ENCODE results near the gene PTPRK. TPM values are rescaled to one million over a fixed set of nuclear protein-coding genes. Genes with fewer than 3 reads are reported as not detected.

The PTPRK gene
- total and polyA plus RNA-seq, 2 donors: 9.3 to 26.8 TPM

GRCh38 chr6:128241216-128241615, 279.2 kb downstream of the PTPRK start:
- Histone ChIP-seq H3K4me1 (ENCODE audit: control insufficient read depth in 2 of 2, insufficient read depth in 2 of 2, low read length in 2 of 2) (peaks cover 5 to 7% of the 10 kb centered on the region in 2 donors), H3K27me3 (ENCODE audit: control insufficient read depth in 2 of 2, insufficient read depth in 1 of 2, low read length in 1 of 2) (no peaks in the 10 kb centered on the region), H3K27ac (ENCODE audit: low read depth in 1 of 2, low read length in 1 of 2) (peak overlapping the region in 1 of 2 donors; percentile 2), H3K9me3 (ENCODE audit: control insufficient read depth in 2 of 2, insufficient read depth in 1 of 2, low read length in 1 of 2) (no peaks in the 10 kb centered on the region), H3K4me3 (ENCODE audit: low read length in 2 of 2) (no peak overlapping the region), H3K36me3 (ENCODE audit: control insufficient read depth in 2 of 2, insufficient read depth in 2 of 2, low read length in 1 of 2) (peaks cover 0 to 3% of the 10 kb centered on the region in 2 donors)
- WGBS: 78% methylated on average over 3 of the region's 3 CpGs
- no peak for DNase-seq (ENCODE audit: low read depth in 6 of 9, low spot score in 9 of 9)

GRCh38 chr6:128240024-128240428, 280.4 kb downstream of the PTPRK start:
- Histone ChIP-seq H3K9me3 (ENCODE audit: control insufficient read depth in 2 of 2, insufficient read depth in 1 of 2, low read length in 1 of 2) (no peaks in the 10 kb centered on the region), H3K36me3 (ENCODE audit: control insufficient read depth in 2 of 2, insufficient read depth in 2 of 2, low read length in 1 of 2) (peaks cover 0 to 3% of the 10 kb centered on the region in 2 donors), H3K4me1 (ENCODE audit: control insufficient read depth in 2 of 2, insufficient read depth in 2 of 2, low read length in 2 of 2) (peaks cover 5 to 7% of the 10 kb centered on the region in 2 donors), H3K27ac (ENCODE audit: low read depth in 1 of 2, low read length in 1 of 2) (peak overlapping the region in 1 of 2 donors; percentile 39), H3K4me3 (ENCODE audit: low read length in 2 of 2) (no peak overlapping the region), H3K27me3 (ENCODE audit: control insufficient read depth in 2 of 2, insufficient read depth in 1 of 2, low read length in 1 of 2) (no peaks in the 10 kb centered on the region)
- 27% methylated on average over 3 of the region's 3 CpGs for WGBS
- peak in 4 of 9 donors; percentile 14 to 52 (median 29) for DNase-seq (ENCODE audit: low read depth in 6 of 9, low spot score in 9 of 9)

- no peaks in the 10 kb centered on the region for H3K9me3 ChIP-seq (ENCODE audit: control insufficient read depth in 2 of 2, insufficient read depth in 1 of 2, low read length in 1 of 2)
- no peaks in the 10 kb centered on the region for H3K27me3 ChIP-seq (ENCODE audit: control insufficient read depth in 2 of 2, insufficient read depth in 1 of 2, low read length in 1 of 2)
- 93% methylated on average over 1 of the region's 1 CpG for WGBS
- no peak overlapping the region for H3K27ac ChIP-seq (ENCODE audit: low read depth in 1 of 2, low read length in 1 of 2)
- H3K36me3 ChIP-seq (ENCODE audit: control insufficient read depth in 2 of 2, insufficient read depth in 2 of 2, low read length in 1 of 2): peaks cover 0 to 3% of the 10 kb centered on the region in 2 donors
- DNase-seq (ENCODE audit: low read depth in 6 of 9, low spot score in 9 of 9): no peak
- H3K4me3 ChIP-seq (ENCODE audit: low read length in 2 of 2): no peak overlapping the region
- peaks cover 5 to 7% of the 10 kb centered on the region in 2 donors for H3K4me1 ChIP-seq (ENCODE audit: control insufficient read depth in 2 of 2, insufficient read depth in 2 of 2, low read length in 2 of 2)
Observed at GRCh38 chr6:128239146-128239545, 281.3 kb downstream of the PTPRK start.

- WGBS: 97% methylated on average over 1 of the region's 1 CpG
Observed at GRCh38 chr6:128238225-128238624, 282.2 kb downstream of the PTPRK start.

GRCh38 chr6:128235556-128235955, 284.8 kb downstream of the PTPRK start:
- no peak overlapping the region for H3K4me3 ChIP-seq (ENCODE audit: low read length in 2 of 2)
- no peaks in the 10 kb centered on the region for H3K27me3 ChIP-seq (ENCODE audit: control insufficient read depth in 2 of 2, insufficient read depth in 1 of 2, low read length in 1 of 2)
- no peak overlapping the region for H3K27ac ChIP-seq (ENCODE audit: low read depth in 1 of 2, low read length in 1 of 2)
- WGBS: 97% methylated on average over 4 of the region's 4 CpGs
- DNase-seq (ENCODE audit: low read depth in 6 of 9, low spot score in 9 of 9): no peak
- H3K36me3 ChIP-seq (ENCODE audit: control insufficient read depth in 2 of 2, insufficient read depth in 2 of 2, low read length in 1 of 2): no peaks in the 10 kb centered on the region
- H3K9me3 ChIP-seq (ENCODE audit: control insufficient read depth in 2 of 2, insufficient read depth in 1 of 2, low read length in 1 of 2): no peaks in the 10 kb centered on the region
- peaks cover 5 to 7% of the 10 kb centered on the region in 2 donors for H3K4me1 ChIP-seq (ENCODE audit: control insufficient read depth in 2 of 2, insufficient read depth in 2 of 2, low read length in 2 of 2)

More at GRCh38 chr6:128238225-128238624, 282.2 kb downstream of the PTPRK start:
- H3K4me3 ChIP-seq (ENCODE audit: low read length in 2 of 2): no peak overlapping the region
- peaks cover 5 to 7% of the 10 kb centered on the region in 2 donors for H3K4me1 ChIP-seq (ENCODE audit: control insufficient read depth in 2 of 2, insufficient read depth in 2 of 2, low read length in 2 of 2)
- peaks cover 0 to 3% of the 10 kb centered on the region in 2 donors for H3K36me3 ChIP-seq (ENCODE audit: control insufficient read depth in 2 of 2, insufficient read depth in 2 of 2, low read length in 1 of 2)
- no peaks in the 10 kb centered on the region for H3K27me3 ChIP-seq (ENCODE audit: control insufficient read depth in 2 of 2, insufficient read depth in 1 of 2, low read length in 1 of 2)
- no peak for DNase-seq (ENCODE audit: low read depth in 6 of 9, low spot score in 9 of 9)
- no peaks in the 10 kb centered on the region for H3K9me3 ChIP-seq (ENCODE audit: control insufficient read depth in 2 of 2, insufficient read depth in 1 of 2, low read length in 1 of 2)
- no peak overlapping the region for H3K27ac ChIP-seq (ENCODE audit: low read depth in 1 of 2, low read length in 1 of 2)

- Histone ChIP-seq H3K27me3 (ENCODE audit: control insufficient read depth in 2 of 2, insufficient read depth in 1 of 2, low read length in 1 of 2) (no peaks in the 10 kb centered on the region), H3K9me3 (ENCODE audit: control insufficient read depth in 2 of 2, insufficient read depth in 1 of 2, low read length in 1 of 2) (no peaks in the 10 kb centered on the region), H3K36me3 (ENCODE audit: control insufficient read depth in 2 of 2, insufficient read depth in 2 of 2, low read length in 1 of 2) (no peaks in the 10 kb centered on the region), H3K4me1 (ENCODE audit: control insufficient read depth in 2 of 2, insufficient read depth in 2 of 2, low read length in 2 of 2) (no peaks in the 10 kb centered on the region), H3K27ac (ENCODE audit: low read depth in 1 of 2, low read length in 1 of 2) (no peak overlapping the region), H3K4me3 (ENCODE audit: low read length in 2 of 2) (no peak overlapping the region)
- 97% methylated on average over 6 of the region's 6 CpGs for WGBS
- DNase-seq (ENCODE audit: low read depth in 6 of 9, low spot score in 9 of 9): no peak
Observed at GRCh38 chr6:128233531-128233930, 286.9 kb downstream of the PTPRK start.

- 92% methylated on average over 7 of the region's 7 CpGs for WGBS
- Histone ChIP-seq H3K4me3 (ENCODE audit: low read length in 2 of 2) (no peak overlapping the region), H3K36me3 (ENCODE audit: control insufficient read depth in 2 of 2, insufficient read depth in 2 of 2, low read length in 1 of 2) (no peaks in the 10 kb centered on the region), H3K9me3 (ENCODE audit: control insufficient read depth in 2 of 2, insufficient read depth in 1 of 2, low read length in 1 of 2) (no peaks in the 10 kb centered on the region), H3K27ac (ENCODE audit: low read depth in 1 of 2, low read length in 1 of 2) (no peak overlapping the region), H3K4me1 (ENCODE audit: control insufficient read depth in 2 of 2, insufficient read depth in 2 of 2, low read length in 2 of 2) (no peaks in the 10 kb centered on the region), H3K27me3 (ENCODE audit: control insufficient read depth in 2 of 2, insufficient read depth in 1 of 2, low read length in 1 of 2) (no peaks in the 10 kb centered on the region)
- DNase-seq (ENCODE audit: low read depth in 6 of 9, low spot score in 9 of 9): no peak
Observed at GRCh38 chr6:128230267-128230989, 290.0 kb downstream of the PTPRK start.

- no peak for DNase-seq (ENCODE audit: low read depth in 6 of 9, low spot score in 9 of 9)
- no peak overlapping the region for H3K4me3 ChIP-seq (ENCODE audit: low read length in 2 of 2)
- no peaks in the 10 kb centered on the region for H3K27me3 ChIP-seq (ENCODE audit: control insufficient read depth in 2 of 2, insufficient read depth in 1 of 2, low read length in 1 of 2)
Observed at GRCh38 chr6:128225612-128226011, 294.8 kb downstream of the PTPRK start.

GRCh38 chr6:128216917-128217316, 303.5 kb downstream of the PTPRK start:
- no peak overlapping the region for H3K27ac ChIP-seq (ENCODE audit: low read depth in 1 of 2, low read length in 1 of 2)
- no peaks in the 10 kb centered on the region for H3K9me3 ChIP-seq (ENCODE audit: control insufficient read depth in 2 of 2, insufficient read depth in 1 of 2, low read length in 1 of 2)
- DNase-seq (ENCODE audit: low read depth in 6 of 9, low spot score in 9 of 9): no peak
- 97% methylated on average over 5 of the region's 5 CpGs for WGBS
- no peak overlapping the region for H3K4me3 ChIP-seq (ENCODE audit: low read length in 2 of 2)
- H3K27me3 ChIP-seq (ENCODE audit: control insufficient read depth in 2 of 2, insufficient read depth in 1 of 2, low read length in 1 of 2): no peaks in the 10 kb centered on the region
- H3K36me3 ChIP-seq (ENCODE audit: control insufficient read depth in 2 of 2, insufficient read depth in 2 of 2, low read length in 1 of 2): peaks cover 0 to 5% of the 10 kb centered on the region in 2 donors
- H3K4me1 ChIP-seq (ENCODE audit: control insufficient read depth in 2 of 2, insufficient read depth in 2 of 2, low read length in 2 of 2): no peaks in the 10 kb centered on the region

More at GRCh38 chr6:128225612-128226011, 294.8 kb downstream of the PTPRK start:
- Histone ChIP-seq H3K4me1 (ENCODE audit: control insufficient read depth in 2 of 2, insufficient read depth in 2 of 2, low read length in 2 of 2) (no peaks in the 10 kb centered on the region), H3K9me3 (ENCODE audit: control insufficient read depth in 2 of 2, insufficient read depth in 1 of 2, low read length in 1 of 2) (no peaks in the 10 kb centered on the region), H3K36me3 (ENCODE audit: control insufficient read depth in 2 of 2, insufficient read depth in 2 of 2, low read length in 1 of 2) (no peaks in the 10 kb centered on the region), H3K27ac (ENCODE audit: low read depth in 1 of 2, low read length in 1 of 2) (no peak overlapping the region)

Data from thymus (tissue), 11 donors.